Gastroesophageal sphincter (tissue), 4 donors: Measurements from ENCODE around the gene AP1G2. TPM values are rescaled to one million over a fixed set of nuclear protein-coding genes. Genes with fewer than 3 reads are reported as not detected.
A peak's percentile ranks its signal among the peaks of the same experiment; 100 is the strongest.

Experiments
- ATAC-seq: fragments of 150-250 bp; one replicate; pipeline ENCODE4 v1.9.1; 2016; ENCODE audit warnings: mild to moderate bottlenecking, moderate library complexity
- H3K27ac ChIP-seq, 4 donors: fragments of 200-600 bp; sonication (generic) in 3 of 4; 1 replicate in 3 of 4; 2 replicates in 1 of 4; pipeline ENCODE4 v1.5.1; 2016 to 2019
- H3K27me3 ChIP-seq: fragments of 200-600 bp; sonication (generic); one replicate; pipeline ENCODE4 v1.5.1; 2019
- H3K36me3 ChIP-seq, 2 donors: fragments of 200-600 bp; sonication (generic); one replicate each; pipeline ENCODE4 v1.5.1; 2019; ENCODE audit warnings: control low read depth in 1 of 2
- H3K4me1 ChIP-seq, 3 donors: fragments of 200-600 bp; sonication (generic); 1 replicate in 2 of 3; 2 replicates in 1 of 3; pipeline ENCODE4 v1.5.1; 2016 to 2019; ENCODE audit warnings: control low read depth in 2 of 3
- H3K4me3 ChIP-seq, 2 donors: fragments of 200-600 bp; sonication (generic); one replicate each; pipeline ENCODE4 v1.5.1; 2019; ENCODE audit warnings: mild to moderate bottlenecking in 1 of 2, moderate library complexity in 1 of 2
- H3K9me3 ChIP-seq, 3 donors: fragments of 200-600 bp; sonication (generic); one replicate each; pipeline ENCODE4 v1.5.1; 2017 to 2019; ENCODE audit warnings: control low read depth in 2 of 3
- EP300 ChIP-seq: sonication (generic); formaldehyde crosslinking; IDR thresholded peaks from one replicate; pipeline ENCODE4 v1.6.1; 2017; ENCODE audit warnings: antibody characterized with exemption, mild to moderate bottlenecking
- POLR2A ChIP-seq, 2 donors: fragments of 450-650 bp; IDR thresholded peaks; one replicate each; pipeline ENCODE4 v1.6.1; 2017; ENCODE audit warnings: antibody characterized with exemption in 2 of 2, mild to moderate bottlenecking in 2 of 2, moderate library complexity in 1 of 2
- POLR2AphosphoS5 ChIP-seq: sonication (generic); formaldehyde crosslinking; IDR thresholded peaks from one replicate; pipeline ENCODE4 v1.6.1; 2017; ENCODE audit warnings: antibody characterized with exemption
- WGBS, 2 donors: methylation state at CpG; one replicate each; pipeline ENCODE4 v1.1.5; 2018; ENCODE audit warnings: low coverage in 1 of 2; 5-methylcytosine and 5-hydroxymethylcytosine counted together
- total RNA-seq, 4 donors: library from RNA; depleted of rRNA; stranded (reverse); fragments of >200 nt; gene quantifications; one replicate each; pipeline ENCODE4 v1.1.0, GENCODE V29; 2016
- TF ChIP-seq, protein P1 (sequence below), 4 experiments: fragments of 200-600 bp in 2 of 4; fragments of 450-650 bp in 2 of 4; sonication (generic) in 1 of 4; IDR thresholded peaks; one replicate each; pipeline ENCODE4 v1.5.1; 2017 to 2019; ENCODE audit warnings: antibody characterized with exemption in 4 of 4, mild to moderate bottlenecking in 2 of 4, moderate library complexity in 2 of 4

The AP1G2 gene
- total RNA-seq, 4 donors from 2014 or later: 7.2 to 43.1 (median 21.9) TPM

- Histone ChIP-seq H3K36me3 (no peaks in the 10 kb centered on the region), H3K27ac (peak overlapping the region in 1 of 4 donors; percentile 17), H3K4me3 (no peak overlapping the region), H3K4me1 (peaks cover 0 to 7% (median 0%) of the 10 kb centered on the region in 3 donors), H3K9me3 (no peaks in the 10 kb centered on the region), H3K27me3 (no peaks in the 10 kb centered on the region)
- ATAC-seq: peak; percentile 74
- TF ChIP-seq POLR2A (IDR thresholded peaks at IDR 0.05): no peak
- TF ChIP-seq EP300: no peak
- TF ChIP-seq, protein P1, sequence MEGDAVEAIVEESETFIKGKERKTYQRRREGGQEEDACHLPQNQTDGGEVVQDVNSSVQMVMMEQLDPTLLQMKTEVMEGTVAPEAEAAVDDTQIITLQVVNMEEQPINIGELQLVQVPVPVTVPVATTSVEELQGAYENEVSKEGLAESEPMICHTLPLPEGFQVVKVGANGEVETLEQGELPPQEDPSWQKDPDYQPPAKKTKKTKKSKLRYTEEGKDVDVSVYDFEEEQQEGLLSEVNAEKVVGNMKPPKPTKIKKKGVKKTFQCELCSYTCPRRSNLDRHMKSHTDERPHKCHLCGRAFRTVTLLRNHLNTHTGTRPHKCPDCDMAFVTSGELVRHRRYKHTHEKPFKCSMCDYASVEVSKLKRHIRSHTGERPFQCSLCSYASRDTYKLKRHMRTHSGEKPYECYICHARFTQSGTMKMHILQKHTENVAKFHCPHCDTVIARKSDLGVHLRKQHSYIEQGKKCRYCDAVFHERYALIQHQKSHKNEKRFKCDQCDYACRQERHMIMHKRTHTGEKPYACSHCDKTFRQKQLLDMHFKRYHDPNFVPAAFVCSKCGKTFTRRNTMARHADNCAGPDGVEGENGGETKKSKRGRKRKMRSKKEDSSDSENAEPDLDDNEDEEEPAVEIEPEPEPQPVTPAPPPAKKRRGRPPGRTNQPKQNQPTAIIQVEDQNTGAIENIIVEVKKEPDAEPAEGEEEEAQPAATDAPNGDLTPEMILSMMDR (IDR thresholded peaks at IDR 0.05): no peak
- 44 to 47% methylated on average over 16 to 22 of the region's 25 CpGs for WGBS, 2 donors
Observed at GRCh38 chr14:23544511-23545447, 22.8 kb downstream of the AP1G2 start.

DNA sequence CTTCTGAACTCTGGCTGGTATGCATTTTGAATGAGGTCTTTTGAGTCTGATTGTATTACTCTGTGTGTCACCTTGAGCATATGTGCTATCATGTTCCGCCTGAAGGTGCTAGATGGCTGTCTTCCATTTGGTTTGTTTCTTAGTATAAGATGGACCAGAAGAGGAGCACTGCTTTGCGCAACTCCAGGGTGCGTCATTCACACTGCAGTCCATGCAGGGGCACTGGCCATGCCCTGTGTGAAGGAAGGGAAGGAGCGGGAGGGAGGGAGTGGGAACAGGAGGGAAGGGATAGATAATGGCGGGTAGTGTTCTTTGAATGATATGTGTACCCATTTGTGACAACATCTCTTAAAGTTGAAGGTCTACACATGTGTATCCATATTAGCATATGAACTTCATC is 24.2 kb downstream of the AP1G2 start:
- Histone ChIP-seq H3K9me3 (no peaks in the 10 kb centered on the region), H3K27ac (no peak overlapping the region), H3K27me3 (no peaks in the 10 kb centered on the region), H3K4me1 (peaks cover 0 to 11% (median 0%) of the 10 kb centered on the region in 3 donors), H3K36me3 (no peaks in the 10 kb centered on the region), H3K4me3 (no peak overlapping the region)
- no peak for TF ChIP-seq POLR2A (IDR thresholded peaks at IDR 0.05)
- no peak for TF ChIP-seq EP300
- TF ChIP-seq, protein P1 (IDR thresholded peaks at IDR 0.05): no peak
- 100% methylated on average over 5 of the region's 5 CpGs; no CpG with 5 or more reads in 1 of the 2 donors for WGBS, 2 donors
- ATAC-seq: no peak

DNA sequence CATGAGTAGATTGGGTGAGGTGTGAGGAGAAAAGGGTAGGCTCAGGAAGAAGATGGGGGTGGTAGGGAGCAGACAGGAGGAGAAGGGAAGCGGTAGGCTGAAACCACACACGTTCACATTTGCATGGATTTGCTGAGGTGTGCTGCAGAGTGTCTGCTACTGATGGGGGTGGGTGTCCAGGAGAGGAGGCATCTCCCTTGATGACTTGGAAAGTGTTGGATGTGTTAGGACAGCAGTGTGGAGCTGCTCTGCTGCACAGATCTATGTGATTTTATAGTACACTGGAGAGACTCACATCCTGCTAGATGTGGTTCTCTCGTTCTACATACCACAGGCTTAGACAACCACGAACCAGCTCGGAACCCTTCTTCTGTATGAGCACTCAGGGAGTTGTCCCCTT is 25.3 kb downstream of the AP1G2 start:
- H3K27me3 ChIP-seq: no peaks in the 10 kb centered on the region
- H3K27ac ChIP-seq: no peak overlapping the region
- peaks cover 0 to 11% (median 0%) of the 10 kb centered on the region in 3 donors for H3K4me1 ChIP-seq
- H3K4me3 ChIP-seq: no peak overlapping the region
- no peak for TF ChIP-seq POLR2A (IDR thresholded peaks at IDR 0.05)
- TF ChIP-seq, protein P1 (IDR thresholded peaks at IDR 0.05): no peak
- no peak for TF ChIP-seq EP300
- TF ChIP-seq POLR2AphosphoS5: no peak
- WGBS, 2 donors: 71 to 77% methylated on average over 1 to 5 of the region's 5 CpGs
- no peak for ATAC-seq
- H3K36me3 ChIP-seq: no peaks in the 10 kb centered on the region
- no peaks in the 10 kb centered on the region for H3K9me3 ChIP-seq

DNA sequence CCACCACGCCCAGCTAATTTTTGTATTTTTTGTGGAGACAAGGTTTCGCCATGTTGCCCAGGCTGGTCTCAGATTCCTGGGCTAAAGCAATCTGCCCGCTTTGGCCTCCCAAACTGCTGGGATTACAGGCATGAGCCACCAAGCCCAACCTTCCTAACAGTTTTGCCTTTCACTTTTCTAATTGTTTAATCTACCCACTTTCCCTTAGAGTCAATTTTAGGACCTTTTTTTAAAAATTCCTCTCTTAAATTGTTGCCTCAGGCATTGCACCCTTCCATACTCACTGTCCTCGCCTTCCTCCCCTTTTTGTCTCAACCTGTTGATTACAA is 27.5 kb downstream of the AP1G2 start:
- Histone ChIP-seq H3K9me3 (no peaks in the 10 kb centered on the region), H3K4me3 (no peak overlapping the region), H3K27me3 (no peaks in the 10 kb centered on the region), H3K4me1 (peaks cover 0 to 10% (median 0%) of the 10 kb centered on the region in 3 donors), H3K36me3 (peaks cover 0 to 2% of the 10 kb centered on the region in 2 donors), H3K27ac (no peak overlapping the region)
- 82 to 83% methylated on average over 3 to 4 of the region's 4 CpGs for WGBS, 2 donors
- TF ChIP-seq POLR2AphosphoS5 (no peak), EP300 (no peak), POLR2A (IDR thresholded peaks at IDR 0.05) (no peak)
- TF ChIP-seq, protein P1 (IDR thresholded peaks at IDR 0.05): no peak
- ATAC-seq: no peak
